BE2C (cell line): ENCODE measurements around the gene RANBP1.

ENCODE experiments used
- DNase-seq: peaks from one replicate; pipeline ENCODE4 v3.0.0-alpha.2; 2020
- H3K27me3 ChIP-seq: fragments of 250-450 bp; sonication (Bioruptor Pico); 2 replicates; pipeline ENCODE4 v1.5.1; 2020; ENCODE audit warnings: mild to moderate bottlenecking
- H3K36me3 ChIP-seq: fragments of 250-450 bp; sonication (Bioruptor Pico); 2 replicates; pipeline ENCODE4 v1.5.1; 2020; ENCODE audit warnings: mild to moderate bottlenecking
- H3K4me1 ChIP-seq: fragments of 250-450 bp; sonication (Bioruptor Pico); 2 replicates; pipeline ENCODE4 v1.5.1; 2020
- H3K4me3 ChIP-seq: 2 replicates; pipeline ENCODE4 v1.5.1; 2011; ENCODE audit warnings: low read depth, low read length
- H3K9me3 ChIP-seq: fragments of 250-450 bp; sonication (Bioruptor Pico); 2 replicates; pipeline ENCODE4 v1.5.1; 2020
- CTCF ChIP-seq: IDR thresholded peaks from 2 replicates; pipeline ENCODE4 v1.5.1; 2012; ENCODE audit warnings: mild to moderate bottlenecking, low read depth, low read length

Gene RANBP1

GRCh38 chr22:20129747-20130014 is 13.8 kb downstream of the RANBP1 start:
- no peak for TF ChIP-seq CTCF
- no peak for DNase-seq
- peaks cover 7% of the 10 kb centered on the region for H3K4me1 ChIP-seq

GRCh38 chr22:20130319-20130718 is 14.4 kb downstream of the RANBP1 start:
- Histone ChIP-seq H3K9me3 (no peaks in the 10 kb centered on the region), H3K27me3 (no peaks in the 10 kb centered on the region), H3K36me3 (peaks cover 24% of the 10 kb centered on the region), H3K4me3 (no peak overlapping the region), H3K4me1 (peaks cover 12% of the 10 kb centered on the region)
- no peak for DNase-seq
- peak; percentile 13; the same call in 1 of the 2 replicates for TF ChIP-seq CTCF

More at GRCh38 chr22:20129747-20130014, 13.8 kb downstream of the RANBP1 start:
- Histone ChIP-seq H3K27me3 (no peaks in the 10 kb centered on the region), H3K36me3 (peaks cover 30% of the 10 kb centered on the region), H3K4me3 (no peak overlapping the region), H3K9me3 (no peaks in the 10 kb centered on the region)

GRCh38 chr22:20130731-20131596 is 15.1 kb downstream of the RANBP1 start:
- DNase-seq = peak; percentile 83
- H3K4me1 ChIP-seq = peaks cover 15% of the 10 kb centered on the region
- no peaks in the 10 kb centered on the region for H3K9me3 ChIP-seq
- TF ChIP-seq CTCF = no peak
- H3K4me3 ChIP-seq = peak overlapping the region; percentile 72
- H3K27me3 ChIP-seq = no peaks in the 10 kb centered on the region
- peaks cover 17% of the 10 kb centered on the region for H3K36me3 ChIP-seq

GRCh38 chr22:20131597-20131858 is 15.6 kb downstream of the RANBP1 start, which contains the start of gene ZDHHC8:
TSS of gene ZDHHC8 (plus strand) at chr22:20131804. CDS start at chr22:20131948, 144 bp downstream.
- peaks cover 21% of the 10 kb centered on the region for H3K4me1 ChIP-seq
- H3K36me3 ChIP-seq = peaks cover 12% of the 10 kb centered on the region
- peak; percentile 53 for DNase-seq
- no peaks in the 10 kb centered on the region for H3K9me3 ChIP-seq
- no peak for TF ChIP-seq CTCF
- peak within 1 kb of the TSS; percentile 75 for H3K4me3 ChIP-seq
- H3K27me3 ChIP-seq = no peaks in the 10 kb centered on the region

- no peak for TF ChIP-seq CTCF
- peak overlapping the region; percentile 75 for H3K4me3 ChIP-seq
- no peak for DNase-seq
- peaks cover 8% of the 10 kb centered on the region for H3K36me3 ChIP-seq
- peaks cover 26% of the 10 kb centered on the region for H3K4me1 ChIP-seq
- H3K9me3 ChIP-seq = no peaks in the 10 kb centered on the region
- H3K27me3 ChIP-seq = no peaks in the 10 kb centered on the region
These were observed 16.2 kb downstream of the RANBP1 start for GRCh38 chr22:20131859-20132685.
